Breast epithelium (tissue), 4 donors: ENCODE data around the gene USP34. TPM values are rescaled to one million over a fixed set of nuclear protein-coding genes. Genes with fewer than 3 reads are reported as not detected.

ENCODE experiments used
- DNase-seq, 2 donors: peaks; one replicate each; pipeline ENCODE4 v3.0.0-alpha.2; 2019; ENCODE audit warnings: low spot score in 2 of 2
- H3K27ac ChIP-seq, 2 donors: fragments of 200-600 bp; sonication (generic) in 1 of 2; one replicate each; pipeline ENCODE4 v1.5.1; 2016 to 2019; ENCODE audit warnings: mild to moderate bottlenecking in 1 of 2
- H3K27me3 ChIP-seq, 2 donors: fragments of 200-600 bp; sonication (generic) in 1 of 2; one replicate each; pipeline versions ENCODE4 v1.5.1 to v1.6.0; 2017 to 2019; ENCODE audit warnings: control low read depth in 1 of 2, mild to moderate bottlenecking in 1 of 2
- H3K36me3 ChIP-seq: fragments of 200-600 bp; one replicate; pipeline ENCODE4 v1.5.1; 2019
- H3K4me1 ChIP-seq, 2 donors: fragments of 200-600 bp; sonication (generic); one replicate each; pipeline ENCODE4 v1.5.1; 2016 to 2019; ENCODE audit warnings: control low read depth in 1 of 2
- H3K4me3 ChIP-seq, 3 donors: fragments of 200-600 bp; sonication (generic); 1 replicate in 2 of 3; 2 replicates in 1 of 3; pipeline ENCODE4 v1.5.1; 2016 to 2019; ENCODE audit warnings: mild to moderate bottlenecking in 3 of 3, moderate library complexity in 2 of 3
- H3K9me3 ChIP-seq, 2 donors: fragments of 200-600 bp; sonication (generic) in 1 of 2; one replicate each; pipeline ENCODE4 v1.5.1; 2016 to 2019; ENCODE audit warnings: control low read depth in 1 of 2
- POLR2A ChIP-seq: fragments of 450-650 bp; IDR thresholded peaks from one replicate; pipeline ENCODE4 v1.6.1; 2016; ENCODE audit warnings: antibody characterized with exemption, mild to moderate bottlenecking, moderate library complexity
- POLR2AphosphoS5 ChIP-seq, 3 donors: sonication (generic); formaldehyde crosslinking; IDR thresholded peaks; one replicate each; pipeline ENCODE4 v1.6.1; 2017; ENCODE audit warnings: antibody characterized with exemption in 3 of 3
- intact Hi-C: fragments of 100-400 bp; cut with DNase I; formaldehyde crosslinking; loops from one replicate; pipeline ENCODE4 v1.15.1; 2023; ENCODE audit warnings: low total_unique reads
- total RNA-seq, 3 donors: library from RNA; depleted of rRNA; stranded (reverse); fragments of >200 nt; gene quantifications; one replicate each; pipeline ENCODE4 v1.1.0, GENCODE V29; 2016
- TF ChIP-seq, protein P1 (sequence below), 3 donors: fragments of 450-650 bp; IDR thresholded peaks; one replicate each; pipeline ENCODE4 v1.5.1; 2016 to 2017; ENCODE audit warnings: antibody characterized with exemption in 3 of 3, mild to moderate bottlenecking in 3 of 3, moderate library complexity in 3 of 3

Gene USP34
- total RNA-seq, 3 donors from 2014 or later = 148 to 260 (median 189) TPM

DNA sequence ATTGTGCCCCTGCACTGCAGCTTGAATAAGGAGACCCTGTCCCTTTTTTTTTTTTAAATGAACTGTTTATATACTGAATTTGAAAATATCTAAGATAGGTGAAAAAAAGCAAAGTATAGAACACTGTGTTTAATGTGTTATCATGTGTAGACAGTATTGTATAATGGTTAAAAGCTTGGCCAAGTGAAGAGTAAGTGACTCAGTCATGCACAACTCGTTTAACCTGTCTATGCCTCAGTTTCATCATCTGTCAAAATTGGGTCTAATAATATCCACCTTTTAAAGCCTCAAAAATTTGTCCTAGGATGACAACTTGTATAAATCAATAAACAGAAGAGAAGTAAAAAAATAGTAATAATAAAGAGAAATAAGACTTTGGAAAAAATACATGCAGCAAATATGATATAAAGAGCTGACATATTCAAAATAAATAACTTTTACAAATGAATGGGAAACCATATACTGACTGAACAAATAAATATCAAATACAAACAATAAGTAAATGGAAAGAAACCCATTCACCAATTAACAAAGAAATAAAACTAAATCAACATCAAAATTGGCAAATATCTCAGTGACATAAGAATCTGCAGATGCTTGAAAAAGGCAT lies 195.2 kb downstream of the USP34 start:
- intact Hi-C loops = no loop called here
- no peak overlapping the region for H3K4me3 ChIP-seq
- H3K27me3 ChIP-seq = no peaks in the 10 kb centered on the region
- no peak overlapping the region for H3K27ac ChIP-seq
- DNase-seq = no peak
- no peak for TF ChIP-seq POLR2AphosphoS5 (IDR thresholded peaks at IDR 0.05)
- H3K9me3 ChIP-seq = no peaks in the 10 kb centered on the region
- H3K36me3 ChIP-seq = no peaks in the 10 kb centered on the region
- H3K4me1 ChIP-seq = no peaks in the 10 kb centered on the region

DNA sequence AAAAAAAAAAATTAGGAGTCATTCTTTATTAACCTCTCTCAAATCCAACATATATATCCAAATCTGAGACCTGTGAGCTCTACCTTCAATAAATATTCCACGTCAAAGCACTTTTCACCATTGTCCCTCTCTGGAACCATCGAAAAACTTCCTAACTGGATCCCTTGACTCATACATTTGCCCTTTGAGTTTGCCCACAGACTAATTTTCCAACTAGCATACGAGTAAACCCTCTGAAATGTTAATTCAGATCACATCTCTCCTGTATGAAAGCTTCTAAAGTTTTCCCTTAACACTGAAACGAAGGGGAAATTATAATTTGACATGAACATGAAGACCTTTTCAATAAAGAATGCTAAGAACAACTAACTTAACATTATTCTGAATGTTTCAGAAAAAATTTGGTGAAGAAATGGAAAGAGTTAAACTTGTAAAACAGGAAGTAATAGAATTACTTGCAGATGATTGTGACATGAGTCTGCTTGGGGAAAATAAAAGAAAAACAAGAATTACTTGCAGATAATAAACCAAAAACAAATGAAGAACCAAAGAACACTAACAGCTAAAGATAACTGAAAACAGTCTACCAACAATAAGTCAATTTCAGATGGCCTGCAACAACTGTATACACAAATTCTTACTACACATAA lies 198.3 kb downstream of the USP34 start:
- H3K9me3 ChIP-seq = no peaks in the 10 kb centered on the region
- no peak overlapping the region for H3K4me3 ChIP-seq
- TF ChIP-seq, protein P1, sequence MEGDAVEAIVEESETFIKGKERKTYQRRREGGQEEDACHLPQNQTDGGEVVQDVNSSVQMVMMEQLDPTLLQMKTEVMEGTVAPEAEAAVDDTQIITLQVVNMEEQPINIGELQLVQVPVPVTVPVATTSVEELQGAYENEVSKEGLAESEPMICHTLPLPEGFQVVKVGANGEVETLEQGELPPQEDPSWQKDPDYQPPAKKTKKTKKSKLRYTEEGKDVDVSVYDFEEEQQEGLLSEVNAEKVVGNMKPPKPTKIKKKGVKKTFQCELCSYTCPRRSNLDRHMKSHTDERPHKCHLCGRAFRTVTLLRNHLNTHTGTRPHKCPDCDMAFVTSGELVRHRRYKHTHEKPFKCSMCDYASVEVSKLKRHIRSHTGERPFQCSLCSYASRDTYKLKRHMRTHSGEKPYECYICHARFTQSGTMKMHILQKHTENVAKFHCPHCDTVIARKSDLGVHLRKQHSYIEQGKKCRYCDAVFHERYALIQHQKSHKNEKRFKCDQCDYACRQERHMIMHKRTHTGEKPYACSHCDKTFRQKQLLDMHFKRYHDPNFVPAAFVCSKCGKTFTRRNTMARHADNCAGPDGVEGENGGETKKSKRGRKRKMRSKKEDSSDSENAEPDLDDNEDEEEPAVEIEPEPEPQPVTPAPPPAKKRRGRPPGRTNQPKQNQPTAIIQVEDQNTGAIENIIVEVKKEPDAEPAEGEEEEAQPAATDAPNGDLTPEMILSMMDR (IDR thresholded peaks at IDR 0.05) = no peak
- no peak for TF ChIP-seq POLR2A
- no peaks in the 10 kb centered on the region for H3K4me1 ChIP-seq
- no peak for DNase-seq
- H3K36me3 ChIP-seq = no peaks in the 10 kb centered on the region
- intact Hi-C loops = no loop called here
- H3K27ac ChIP-seq = no peak overlapping the region
- H3K27me3 ChIP-seq = no peaks in the 10 kb centered on the region

DNA sequence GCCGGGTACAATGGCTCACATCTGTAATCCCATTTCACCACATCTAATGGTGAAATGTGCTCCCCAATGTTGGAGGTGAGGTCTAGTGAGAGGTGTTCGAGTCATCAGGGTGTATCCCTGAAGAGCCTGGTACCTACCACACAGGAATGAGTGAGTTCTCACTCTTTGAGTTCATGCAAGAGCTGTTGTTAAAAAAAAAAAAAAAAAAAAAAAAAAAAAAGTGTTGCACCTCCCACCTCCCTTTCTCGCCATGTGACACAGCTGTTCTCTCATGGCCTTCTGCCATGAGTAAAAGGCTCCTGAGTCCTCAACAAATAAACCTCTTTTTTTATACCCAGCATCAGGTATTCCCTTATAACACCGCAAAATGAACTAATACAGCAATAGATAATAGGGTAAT lies 202.6 kb downstream of the USP34 start:
- Histone ChIP-seq H3K36me3 (no peaks in the 10 kb centered on the region), H3K27me3 (no peaks in the 10 kb centered on the region), H3K4me3 (no peak overlapping the region), H3K4me1 (no peaks in the 10 kb centered on the region), H3K9me3 (no peaks in the 10 kb centered on the region), H3K27ac (no peak overlapping the region)
- DNase-seq = no peak
- TF ChIP-seq POLR2A = no peak
- TF ChIP-seq, protein P1 (IDR thresholded peaks at IDR 0.05) = no peak
- no peak for TF ChIP-seq POLR2AphosphoS5 (IDR thresholded peaks at IDR 0.05)
- intact Hi-C loops = loop anchor here (10.0 kb wide), 1 partner anchor 117 kb away; no protein-coding TSS in a partner anchor

DNA sequence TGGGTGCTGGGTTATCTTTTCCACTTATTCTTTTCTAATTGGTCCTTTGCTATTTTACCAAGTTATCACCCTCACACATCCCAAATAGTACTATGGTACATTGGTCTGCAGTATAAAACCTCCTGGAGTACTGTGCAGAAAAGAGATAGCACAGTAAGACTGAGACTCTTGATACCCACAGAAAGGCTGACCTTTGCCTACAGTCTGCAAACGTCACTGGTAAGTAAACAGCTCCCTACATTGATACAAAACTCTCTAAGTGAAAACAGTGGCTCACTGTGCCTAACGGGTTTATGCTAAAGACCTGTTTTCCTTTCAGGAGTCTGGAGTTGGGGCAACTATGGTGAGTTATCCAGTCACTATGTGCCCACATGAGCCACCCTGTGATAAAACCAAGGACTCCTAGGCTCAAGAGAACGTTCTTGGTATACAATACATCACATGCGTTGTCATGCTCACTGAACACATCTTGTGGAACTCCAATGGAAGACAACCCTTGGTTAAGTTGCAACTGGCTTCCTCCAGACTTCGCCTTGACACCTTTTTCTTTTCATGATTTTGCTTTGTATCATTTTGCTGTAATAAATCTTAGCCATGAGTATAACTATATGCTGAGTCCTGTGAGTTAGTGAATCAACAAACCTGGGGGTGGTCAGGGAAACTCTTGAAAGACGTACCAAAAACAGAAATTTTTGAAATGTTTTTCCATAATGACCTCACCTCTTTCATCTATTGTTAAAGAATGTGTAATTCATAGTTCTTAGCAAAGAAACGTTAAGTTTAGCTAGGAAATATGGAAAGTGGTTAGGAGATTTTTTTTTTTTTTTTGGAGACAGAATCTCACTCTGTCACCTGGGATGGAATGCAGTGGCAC lies 204.0 kb downstream of the USP34 start:
- intact Hi-C loops = loop anchor here (10.0 kb wide), 1 partner anchor 118 kb away; no protein-coding TSS in a partner anchor
- Histone ChIP-seq H3K4me1 (no peaks in the 10 kb centered on the region), H3K9me3 (no peaks in the 10 kb centered on the region), H3K27me3 (no peaks in the 10 kb centered on the region), H3K4me3 (no peak overlapping the region), H3K36me3 (no peaks in the 10 kb centered on the region), H3K27ac (no peak overlapping the region)
- DNase-seq = no peak
- TF ChIP-seq POLR2AphosphoS5 (IDR thresholded peaks at IDR 0.05) (no peak), POLR2A (no peak)
- TF ChIP-seq, protein P1 (IDR thresholded peaks at IDR 0.05) = no peak

DNA sequence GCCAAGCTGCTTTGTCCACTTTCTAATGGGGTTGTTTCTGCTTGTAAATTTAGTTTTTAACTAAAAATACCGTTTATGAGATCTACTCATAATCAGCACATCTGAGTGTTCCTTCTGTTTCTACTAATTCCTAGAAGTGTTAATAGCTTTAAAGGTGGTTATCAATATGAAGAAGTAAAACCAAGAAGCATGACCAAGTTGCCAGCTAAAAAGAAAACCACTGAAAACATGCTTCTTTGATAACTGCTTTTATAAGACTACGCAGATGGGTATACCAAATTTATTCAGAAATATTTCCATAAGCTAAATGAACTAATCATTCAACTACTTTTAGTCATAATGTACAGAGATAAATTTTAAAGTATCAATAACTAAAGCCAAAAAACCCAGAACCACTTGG lies 207.1 kb downstream of the USP34 start:
- no peaks in the 10 kb centered on the region for H3K36me3 ChIP-seq
- no peak overlapping the region for H3K27ac ChIP-seq
- no peak overlapping the region for H3K4me3 ChIP-seq
- H3K27me3 ChIP-seq = no peaks in the 10 kb centered on the region
- TF ChIP-seq, protein P1 (IDR thresholded peaks at IDR 0.05) = no peak
- TF ChIP-seq POLR2A = no peak
- TF ChIP-seq POLR2AphosphoS5 (IDR thresholded peaks at IDR 0.05) = no peak
- intact Hi-C loops = loop anchor here (10.0 kb wide), 1 partner anchor 121 kb away; no protein-coding TSS in a partner anchor
- no peaks in the 10 kb centered on the region for H3K9me3 ChIP-seq
- H3K4me1 ChIP-seq = no peaks in the 10 kb centered on the region
- DNase-seq = no peak
